SH-SY5Y (cell line): ENCODE data around the gene PAQR6.

ENCODE experiments used
- GATA2 ChIP-seq: IDR thresholded peaks from 2 replicates; pipeline ENCODE4 v1.6.1; 2011; ENCODE audit warnings: mild to moderate bottlenecking, low read depth, low read length
- GATA3 ChIP-seq: IDR thresholded peaks from 2 replicates; pipeline ENCODE4 v1.6.1; 2011; ENCODE audit warnings: low read depth, mild to moderate bottlenecking, low read length, moderate library complexity

Gene PAQR6

DNA sequence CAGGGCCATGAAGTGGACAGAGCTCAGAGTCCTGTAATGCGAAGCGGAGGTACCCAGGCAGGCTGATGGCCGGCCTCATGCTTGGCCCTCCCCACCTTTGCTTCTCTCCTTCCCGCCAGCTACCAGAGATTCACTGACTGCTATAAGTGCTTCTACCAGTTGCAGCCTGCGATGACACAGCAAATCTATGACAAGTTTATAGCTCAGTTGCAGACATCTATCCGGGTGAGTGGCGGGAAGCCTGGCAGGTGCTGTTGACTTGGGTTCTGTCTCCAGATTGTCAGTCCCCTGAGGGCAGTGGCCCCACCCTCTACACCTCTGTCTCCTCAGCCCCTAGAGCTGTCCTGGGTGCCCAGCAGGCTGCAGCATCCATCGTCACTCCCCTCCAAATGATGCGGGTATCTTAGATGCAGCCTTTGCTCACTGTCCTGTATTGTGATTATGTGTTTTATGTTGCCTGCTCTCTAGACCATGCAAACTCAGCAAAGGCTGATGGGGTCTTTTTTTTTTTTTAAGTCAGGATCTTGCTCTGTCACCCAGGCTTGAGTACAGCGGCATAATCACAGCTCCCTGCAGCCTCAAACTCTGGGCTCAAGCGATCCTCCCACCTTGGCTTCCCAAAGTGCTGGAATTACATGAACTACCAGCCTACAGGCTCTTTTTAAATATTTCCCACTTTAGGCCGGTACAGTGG is 15.5 kb downstream of the PAQR6 start:
- TF ChIP-seq GATA2, result no peak
- no peak for TF ChIP-seq GATA3

DNA sequence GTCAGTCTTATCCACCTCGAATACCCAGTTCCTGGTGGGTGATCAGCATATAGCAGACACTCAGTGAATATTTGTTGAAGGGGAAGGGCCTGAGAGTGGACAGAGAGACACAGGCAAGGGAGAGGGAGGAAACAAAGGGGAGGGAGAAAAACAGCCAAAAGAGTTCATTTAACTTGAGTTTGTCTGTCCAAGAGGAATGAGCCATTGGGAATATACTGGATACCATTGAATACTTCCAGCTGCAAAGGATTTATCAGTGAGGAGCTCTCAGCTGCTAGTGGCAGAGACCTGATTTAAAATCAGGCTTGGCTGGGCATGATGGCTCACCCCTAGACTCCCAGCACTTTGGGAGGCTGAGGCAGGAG is 17.4 kb downstream of the PAQR6 start:
- TF ChIP-seq GATA2 (no peak), GATA3 (no peak)

DNA sequence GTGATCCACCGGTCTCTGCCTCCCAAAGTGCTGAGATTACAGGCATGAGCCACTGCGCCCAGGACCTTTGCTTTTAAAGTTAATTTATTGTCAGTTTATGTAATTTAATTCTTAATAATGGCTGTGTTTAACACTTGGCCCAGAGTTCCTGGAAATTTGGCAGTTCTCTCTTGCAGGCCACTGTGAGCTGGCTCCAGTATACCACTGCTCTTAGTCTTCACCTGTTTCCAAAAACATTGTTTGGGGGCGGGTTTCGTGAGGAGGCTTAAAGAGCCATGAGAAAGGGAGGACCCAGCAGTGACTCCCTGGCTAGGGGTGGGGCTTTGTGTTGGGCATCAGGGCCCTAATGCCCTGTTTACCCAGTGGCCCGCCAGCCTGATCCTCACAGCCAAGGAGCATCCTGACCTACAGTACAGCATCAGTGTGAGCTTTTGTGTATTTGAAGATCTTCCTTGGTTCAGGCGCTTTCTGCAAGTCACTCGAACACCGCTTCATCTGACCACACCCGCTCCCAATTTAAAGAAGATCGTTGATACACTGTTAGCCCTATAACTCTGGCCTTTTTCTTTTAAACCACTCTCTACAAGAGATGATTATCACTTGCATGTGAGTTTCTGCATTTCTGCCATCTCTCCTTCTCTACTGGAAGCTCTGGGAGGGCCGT is 17.9 kb downstream of the PAQR6 start:
- TF ChIP-seq GATA2 (no peak), GATA3 (no peak)

DNA sequence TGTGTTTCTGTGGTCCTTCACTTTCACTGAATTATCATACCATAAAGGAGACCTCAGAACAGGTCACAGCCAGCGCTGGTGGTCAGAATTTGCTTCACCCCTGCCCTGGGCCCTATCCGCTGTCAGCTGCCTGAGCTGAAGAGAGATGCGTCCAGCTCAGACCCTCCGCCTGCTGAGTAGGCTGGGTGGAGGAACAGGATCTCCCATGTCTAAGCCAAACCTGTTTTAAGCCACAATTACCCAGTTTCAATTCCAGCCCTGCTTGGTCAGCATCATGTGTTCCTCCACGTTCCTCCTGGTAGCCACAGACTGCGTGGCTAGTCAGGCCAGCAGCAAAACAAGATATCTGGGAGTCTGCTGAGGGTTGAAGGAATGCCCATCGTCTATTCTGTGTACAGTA is 19.4 kb downstream of the PAQR6 start:
- TF ChIP-seq GATA3, result no peak
- TF ChIP-seq GATA2, result no peak

DNA sequence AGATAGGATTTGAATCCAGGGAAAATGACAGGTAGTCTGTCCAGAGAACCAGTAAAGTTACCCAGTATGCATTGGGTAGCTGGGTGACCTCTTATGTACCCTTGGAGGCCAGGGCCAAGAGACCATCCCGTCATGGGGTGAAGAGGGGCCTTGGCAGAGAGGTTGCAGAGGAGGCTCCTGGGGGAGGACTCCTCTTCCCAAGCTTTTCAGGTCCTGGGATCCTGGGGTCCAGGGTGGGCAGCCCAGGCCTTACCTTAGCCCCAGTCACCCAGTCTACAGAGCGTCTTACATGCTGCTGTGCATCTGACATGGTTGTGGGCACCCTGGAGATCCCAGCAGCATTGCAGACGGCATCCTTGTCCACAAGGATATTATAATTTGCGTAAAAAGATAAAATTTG is 21.1 kb downstream of the PAQR6 start:
- TF ChIP-seq GATA3 (no peak), GATA2 (no peak)

DNA sequence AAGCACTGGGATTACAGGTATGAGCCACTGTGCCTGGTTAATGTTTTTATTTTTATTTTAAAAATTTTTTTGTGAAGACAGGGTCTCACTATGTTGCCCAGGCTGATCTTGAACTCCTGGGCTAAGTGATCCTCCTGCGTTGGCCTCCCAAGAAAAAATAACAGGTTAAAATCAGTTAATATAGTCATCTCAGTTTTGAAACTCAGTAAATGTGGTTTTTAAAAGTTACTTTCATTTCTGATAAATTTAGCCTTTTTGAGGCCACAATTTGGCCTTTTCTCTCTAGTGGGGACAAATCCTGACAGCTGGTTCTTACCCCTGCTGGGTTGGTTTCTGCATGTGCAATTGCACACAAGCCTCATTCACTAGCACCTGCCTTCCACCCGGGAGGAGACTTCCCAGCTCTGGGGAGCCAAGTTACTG is 21.7 kb downstream of the PAQR6 start:
- no peak for TF ChIP-seq GATA3
- TF ChIP-seq GATA2, result no peak

DNA sequence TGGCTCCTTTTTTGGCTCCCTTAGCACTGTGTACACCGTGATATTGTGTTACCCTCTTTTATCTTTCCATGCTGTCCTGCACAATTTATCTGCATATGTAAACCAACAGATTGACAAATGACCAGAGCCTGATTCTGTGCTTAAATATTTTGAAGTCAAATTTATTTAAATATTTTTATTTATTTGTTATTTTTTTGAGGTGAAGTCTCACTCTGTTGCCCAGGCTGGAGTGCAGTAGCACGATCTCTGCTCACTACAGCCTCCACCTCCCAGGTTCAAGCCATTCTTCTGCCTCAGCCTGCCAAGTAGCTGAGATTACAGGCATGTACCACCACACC is 22.2 kb downstream of the PAQR6 start:
- no peak for TF ChIP-seq GATA3

DNA sequence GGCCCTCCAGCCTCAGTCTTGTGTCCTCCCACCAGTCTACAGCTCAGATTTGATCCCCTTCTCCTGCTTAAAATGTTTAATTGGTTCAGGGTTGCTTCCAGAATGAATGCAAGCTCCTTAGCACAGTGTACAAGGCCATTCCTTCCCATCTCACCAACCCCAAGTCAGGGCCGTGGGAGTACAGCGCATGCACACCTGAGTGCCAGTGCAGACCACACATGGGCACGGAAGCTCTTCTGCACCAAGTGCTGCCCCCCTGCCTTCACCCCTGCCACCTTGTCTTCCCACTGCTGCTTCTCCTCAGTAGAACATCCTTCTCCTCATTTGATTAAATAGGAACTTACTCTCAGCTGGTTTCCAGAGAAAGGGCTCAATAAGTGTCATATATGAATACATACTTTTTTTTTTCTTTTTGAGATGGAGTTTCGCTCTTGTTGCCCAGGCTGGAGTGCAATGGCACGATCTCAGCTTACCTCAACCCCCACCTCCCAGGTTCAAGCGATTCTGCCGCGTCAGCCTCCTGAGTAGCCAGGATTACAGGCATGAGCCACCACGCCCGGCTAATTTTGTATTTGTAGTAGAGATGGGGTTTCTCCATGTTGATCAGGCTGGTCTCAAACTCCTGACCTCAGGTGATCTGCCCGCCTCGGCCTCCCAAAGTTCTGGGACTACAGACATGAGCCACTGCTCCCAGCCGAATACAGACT is 25.7 kb downstream of the PAQR6 start:
- TF ChIP-seq GATA3 (no peak), GATA2 (no peak)

DNA sequence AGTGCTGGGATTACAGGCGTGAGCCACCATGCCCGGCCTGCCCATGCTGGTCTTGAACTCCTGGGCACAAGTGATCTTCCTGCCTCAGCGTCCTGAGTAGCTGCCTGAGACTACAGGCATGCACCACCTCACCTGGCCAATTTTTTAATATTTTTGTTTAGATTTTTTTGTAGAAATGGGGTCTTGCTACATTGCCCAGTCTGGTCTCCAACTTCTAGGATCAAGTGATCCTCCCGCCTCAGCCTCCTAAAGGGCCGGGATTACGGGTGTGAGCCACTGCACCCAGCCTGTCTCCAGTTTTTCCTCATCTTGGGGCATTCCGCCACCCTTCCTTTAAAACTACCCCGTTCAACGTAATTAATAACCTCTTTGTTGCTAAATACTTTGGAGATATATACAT is 27.6 kb downstream of the PAQR6 start:
- TF ChIP-seq GATA2, result no peak
- no peak for TF ChIP-seq GATA3

DNA sequence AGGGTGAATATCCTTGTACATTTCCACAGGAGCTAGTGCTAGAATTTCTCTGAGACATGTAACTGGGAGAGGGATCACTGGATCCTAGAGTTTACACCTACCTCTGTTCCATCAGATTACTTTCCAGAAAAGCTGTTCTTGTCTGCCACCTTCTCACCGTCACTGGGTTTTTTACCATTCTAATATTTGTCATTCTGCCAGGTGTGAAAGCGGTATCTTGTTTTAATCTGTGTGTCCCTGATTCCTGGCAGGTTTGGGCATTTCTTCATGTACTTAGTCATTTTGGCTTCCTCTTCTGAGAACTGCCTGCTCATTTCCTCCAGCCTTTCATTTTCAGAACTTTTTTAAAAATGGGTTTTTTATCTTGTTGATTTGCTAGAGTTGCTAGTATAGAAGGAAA is 30.0 kb downstream of the PAQR6 start:
- TF ChIP-seq GATA3 (no peak), GATA2 (no peak)

DNA sequence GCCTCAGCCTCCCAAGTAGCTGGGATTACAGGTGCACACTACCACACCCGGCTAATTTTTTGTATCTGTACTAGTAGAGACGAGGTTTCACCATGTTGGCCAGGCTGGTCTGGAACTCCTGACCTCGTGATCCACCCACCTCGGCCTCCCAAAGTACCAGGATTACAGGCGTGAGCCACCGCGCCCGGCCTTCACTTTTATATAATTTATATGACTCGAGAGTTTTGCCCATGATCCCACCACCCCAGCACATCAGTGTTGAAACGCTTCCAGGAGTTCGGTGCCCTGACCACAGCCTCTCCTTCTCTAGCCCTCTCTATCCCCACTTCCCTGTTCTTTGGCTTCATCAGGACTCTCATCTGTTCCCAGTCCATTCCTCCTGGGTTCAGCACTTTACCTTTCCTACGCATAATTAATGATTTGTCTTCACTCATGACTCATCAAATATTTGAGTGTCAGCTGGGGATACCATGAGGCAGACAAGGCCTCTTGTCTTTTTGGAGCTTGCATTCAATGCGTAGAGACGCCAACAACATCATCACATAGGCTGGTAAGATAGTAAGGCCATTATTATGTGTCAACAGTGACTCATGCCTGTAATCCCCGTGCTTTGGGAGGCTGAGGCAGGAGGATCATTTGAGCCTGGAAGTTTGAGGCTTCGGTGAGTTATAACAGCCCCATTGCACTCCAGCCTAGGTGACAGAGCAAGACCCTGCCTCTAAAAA is 33.7 kb downstream of the PAQR6 start:
- TF ChIP-seq GATA3 (no peak), GATA2 (no peak)

DNA sequence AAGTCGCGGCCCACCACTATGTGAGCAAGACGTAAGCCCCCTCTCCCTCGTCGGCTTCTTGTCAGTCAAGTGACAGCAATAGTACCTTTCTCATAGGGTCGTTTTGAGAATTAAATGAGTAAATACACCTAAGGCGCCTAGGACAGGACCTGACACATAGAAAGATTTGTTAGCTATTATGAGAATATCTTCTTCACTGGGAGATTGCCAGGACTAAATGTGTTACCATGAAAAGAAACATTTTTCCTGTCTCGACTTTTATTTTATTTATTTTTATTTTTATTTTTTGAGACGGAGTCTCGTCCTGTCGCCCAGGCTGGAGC is 34.3 kb downstream of the PAQR6 start:
- TF ChIP-seq GATA3, result no peak
- TF ChIP-seq GATA2, result no peak

DNA sequence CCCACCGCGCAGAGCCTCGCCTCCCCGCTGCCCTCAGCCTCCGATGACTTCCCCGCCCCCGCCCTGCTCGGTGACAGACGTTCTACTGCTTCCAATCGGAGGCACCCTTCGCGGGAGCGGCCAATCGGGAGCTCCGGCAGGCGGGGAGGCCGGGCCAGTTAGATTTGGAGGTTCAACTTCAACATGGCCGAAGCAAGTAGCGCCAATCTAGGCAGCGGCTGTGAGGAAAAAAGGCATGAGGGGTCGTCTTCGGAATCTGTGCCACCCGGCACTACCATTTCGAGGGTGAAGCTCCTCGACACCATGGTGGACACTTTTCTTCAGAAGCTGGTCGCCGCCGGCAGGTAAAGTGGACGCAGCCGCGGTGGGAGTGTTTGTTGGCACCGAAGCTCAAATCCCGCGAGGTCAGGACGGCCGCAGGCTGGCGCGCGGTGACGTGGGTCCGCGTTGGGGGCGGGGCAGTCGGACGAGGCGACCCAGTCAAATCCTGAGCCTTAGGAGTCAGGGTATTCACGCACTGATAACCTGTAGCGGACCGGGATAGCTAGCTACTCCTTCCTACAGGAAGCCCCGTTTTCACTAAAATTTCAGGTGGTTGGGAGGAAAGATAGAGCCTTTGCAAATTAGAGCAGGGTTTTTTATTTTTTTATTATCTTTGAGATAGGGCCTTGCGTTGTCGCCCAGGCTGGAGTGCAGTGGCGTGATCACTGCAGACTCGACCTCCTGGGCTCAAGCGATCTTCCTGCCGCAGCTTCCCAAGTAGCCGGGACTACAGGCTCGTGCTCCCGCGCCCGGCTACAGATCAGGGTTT is 34.8 kb downstream of the PAQR6 start, which contains the start of gene PMF1:
TSS of gene PMF1 (plus strand) at position 175 of the 811 bp plus-strand sequence. CDS start at position 184, 9 bp downstream.
- no peak; the same call in 1 of the 2 replicates for TF ChIP-seq GATA2
- no peak for TF ChIP-seq GATA3

DNA sequence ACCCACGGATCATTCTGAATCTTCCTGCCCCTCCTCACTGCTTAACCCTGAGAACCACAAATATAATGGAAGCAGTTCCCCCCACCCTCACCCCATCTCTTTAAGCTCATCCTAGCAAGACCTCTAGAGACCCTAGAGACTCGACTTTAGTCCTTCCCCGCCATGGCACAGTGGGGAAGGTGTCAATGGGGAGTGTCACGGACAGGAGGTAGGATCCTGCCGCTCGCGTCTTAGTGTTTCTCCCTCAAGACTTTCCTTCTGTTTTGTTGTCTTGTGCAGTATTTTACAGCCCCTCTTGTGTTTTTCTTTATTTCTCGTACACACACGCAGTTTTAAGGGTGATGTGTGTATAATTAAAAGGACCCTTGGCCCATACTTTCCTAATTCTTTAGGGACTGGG is 35.7 kb downstream of the PAQR6 start:
- no peak for TF ChIP-seq GATA2
- no peak for TF ChIP-seq GATA3
